Chondrocyte (in vitro differentiated cells): Measurements from ENCODE around the gene SNCB. TPM values are rescaled to one million over a fixed set of nuclear protein-coding genes. Genes with fewer than 3 reads are reported as not detected.

ENCODE experiments used
- DNase-seq: peaks from one replicate; pipeline ENCODE4 v3.0.0; 2021; ENCODE audit warnings: mixed read lengths, low spot score
- H3K27ac Mint-ChIP-seq: one replicate; pipeline ENCODE4 v1.8.0; 2021; ENCODE audit warnings: mild to moderate bottlenecking, moderate library complexity, mixed read lengths; ENCODE audit not compliant: unreplicated experiment
- H3K27me3 Mint-ChIP-seq: 2 replicates; pipeline ENCODE4 v1.8.0; 2021; ENCODE audit warnings: low read depth, mixed read lengths
- H3K36me3 Mint-ChIP-seq: 2 replicates; pipeline ENCODE4 v1.8.0; 2021; ENCODE audit warnings: low read depth, mixed read lengths
- H3K4me1 Mint-ChIP-seq: 2 replicates; pipeline ENCODE4 v1.8.0; 2021; ENCODE audit warnings: low read depth, mild to moderate bottlenecking, mixed read lengths
- H3K4me3 Mint-ChIP-seq: one replicate; pipeline ENCODE4 v1.8.0; 2021; ENCODE audit warnings: mild to moderate bottlenecking, moderate library complexity, mixed read lengths; ENCODE audit not compliant: unreplicated experiment
- H3K9me3 Mint-ChIP-seq: 2 replicates; pipeline ENCODE4 v1.8.0; 2021; ENCODE audit warnings: low read depth, mixed read lengths
- total RNA-seq: library from RNA; stranded (reverse); gene quantifications from 3 replicates; pipeline ENCODE4 v1.2.1, GENCODE V29; 2021
- TF ChIP-seq, protein P1 (sequence below): fragments of 200-600 bp; sonication (generic); IDR thresholded peaks from 2 replicates; pipeline ENCODE4 v1.5.0; 2021; ENCODE audit warnings: antibody characterized with exemption, mild to moderate bottlenecking, moderate library complexity

The SNCB gene
- total RNA-seq, 1 donor from 2014 or later = 0.45 TPM

DNA sequence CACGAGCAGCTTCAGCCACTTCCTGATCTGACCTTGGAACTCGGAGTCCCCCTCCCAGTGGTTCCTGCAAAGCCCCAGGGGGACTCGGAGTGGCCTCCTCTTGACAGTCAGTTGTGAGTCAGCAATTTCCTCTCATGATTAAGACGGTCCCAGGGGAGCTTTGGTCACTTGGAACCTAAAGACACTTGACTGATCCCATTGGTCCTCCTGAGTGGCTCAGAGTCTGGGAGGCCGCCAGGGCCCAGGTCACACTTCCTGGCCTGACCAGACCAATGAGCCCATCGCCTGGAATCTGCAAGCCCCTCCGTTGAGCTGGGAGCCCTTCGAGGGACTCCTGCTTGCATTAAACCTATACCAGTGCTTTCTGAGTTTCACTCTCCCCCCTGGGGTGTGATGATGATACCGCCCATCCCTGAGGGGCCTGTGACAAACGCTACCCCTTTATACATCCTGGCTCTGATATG, 46.1 kb upstream of the SNCB start:
- H3K9me3 Mint-ChIP-seq = no peaks in the 10 kb centered on the region
- H3K27ac Mint-ChIP-seq = no peak overlapping the region
- TF ChIP-seq, protein P1, sequence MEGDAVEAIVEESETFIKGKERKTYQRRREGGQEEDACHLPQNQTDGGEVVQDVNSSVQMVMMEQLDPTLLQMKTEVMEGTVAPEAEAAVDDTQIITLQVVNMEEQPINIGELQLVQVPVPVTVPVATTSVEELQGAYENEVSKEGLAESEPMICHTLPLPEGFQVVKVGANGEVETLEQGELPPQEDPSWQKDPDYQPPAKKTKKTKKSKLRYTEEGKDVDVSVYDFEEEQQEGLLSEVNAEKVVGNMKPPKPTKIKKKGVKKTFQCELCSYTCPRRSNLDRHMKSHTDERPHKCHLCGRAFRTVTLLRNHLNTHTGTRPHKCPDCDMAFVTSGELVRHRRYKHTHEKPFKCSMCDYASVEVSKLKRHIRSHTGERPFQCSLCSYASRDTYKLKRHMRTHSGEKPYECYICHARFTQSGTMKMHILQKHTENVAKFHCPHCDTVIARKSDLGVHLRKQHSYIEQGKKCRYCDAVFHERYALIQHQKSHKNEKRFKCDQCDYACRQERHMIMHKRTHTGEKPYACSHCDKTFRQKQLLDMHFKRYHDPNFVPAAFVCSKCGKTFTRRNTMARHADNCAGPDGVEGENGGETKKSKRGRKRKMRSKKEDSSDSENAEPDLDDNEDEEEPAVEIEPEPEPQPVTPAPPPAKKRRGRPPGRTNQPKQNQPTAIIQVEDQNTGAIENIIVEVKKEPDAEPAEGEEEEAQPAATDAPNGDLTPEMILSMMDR = no peak
- peaks cover 1% of the 10 kb centered on the region for H3K36me3 Mint-ChIP-seq
- no peak overlapping the region for H3K4me3 Mint-ChIP-seq
- peaks cover 11% of the 10 kb centered on the region for H3K4me1 Mint-ChIP-seq
- no peak for DNase-seq
- H3K27me3 Mint-ChIP-seq = peaks cover 22% of the 10 kb centered on the region

DNA sequence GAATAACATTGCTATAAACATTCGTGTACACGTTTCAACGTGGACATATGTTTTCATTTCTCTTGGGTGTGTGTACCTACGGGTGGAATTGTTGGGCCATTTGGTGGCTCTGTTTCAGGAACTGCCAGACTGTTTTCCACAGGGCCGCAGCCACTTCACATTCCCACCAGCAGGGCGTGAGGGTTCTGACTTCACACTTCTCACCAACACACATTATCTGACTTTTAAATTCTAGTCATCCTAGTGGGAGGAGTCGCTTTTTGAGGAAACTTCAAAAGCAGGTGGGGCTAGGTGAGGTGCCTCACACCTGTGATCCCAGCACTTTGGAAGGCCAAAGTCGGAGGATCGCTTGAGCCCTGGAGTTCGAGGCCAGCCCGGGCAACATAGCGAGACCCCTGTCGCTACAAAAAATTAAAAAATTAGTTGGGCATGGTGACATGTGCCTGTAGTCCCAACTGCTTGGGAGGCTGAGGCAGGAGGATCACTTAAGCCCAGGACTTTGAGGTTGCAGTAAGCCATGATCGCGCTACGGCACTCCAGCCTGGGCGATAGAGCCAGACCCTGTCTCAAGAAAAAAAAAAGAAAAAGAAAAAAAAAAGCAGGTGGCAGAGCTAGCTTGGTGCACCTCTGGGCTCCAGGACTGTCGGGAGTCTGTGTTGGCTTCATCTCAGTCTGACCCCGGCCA, 45.5 kb upstream of the SNCB start:
- H3K27ac Mint-ChIP-seq = no peak overlapping the region
- DNase-seq = no peak
- no peak overlapping the region for H3K4me3 Mint-ChIP-seq
- peaks cover 24% of the 10 kb centered on the region for H3K27me3 Mint-ChIP-seq
- TF ChIP-seq, protein P1 = peak; percentile 74
- H3K36me3 Mint-ChIP-seq = peaks cover 1% of the 10 kb centered on the region
- H3K4me1 Mint-ChIP-seq = peaks cover 11% of the 10 kb centered on the region
- no peaks in the 10 kb centered on the region for H3K9me3 Mint-ChIP-seq

- TF ChIP-seq, protein P1 = no peak
- no peak for DNase-seq
- Mint-ChIP-seq H3K4me1 (peaks cover 11% of the 10 kb centered on the region), H3K9me3 (no peaks in the 10 kb centered on the region), H3K27ac (no peak overlapping the region), H3K27me3 (peaks cover 27% of the 10 kb centered on the region), H3K36me3 (peaks cover 1% of the 10 kb centered on the region), H3K4me3 (no peak overlapping the region)
These were observed 44.5 kb upstream of the SNCB start for GRCh38 chr5:176674799-176675198.

GRCh38 chr5:176673651-176674583, 43.6 kb upstream of the SNCB start:
- H3K27ac Mint-ChIP-seq = no peak overlapping the region
- peaks cover 1% of the 10 kb centered on the region for H3K36me3 Mint-ChIP-seq
- TF ChIP-seq, protein P1 = no peak
- no peaks in the 10 kb centered on the region for H3K9me3 Mint-ChIP-seq
- no peak for DNase-seq
- no peak overlapping the region for H3K4me3 Mint-ChIP-seq
- H3K27me3 Mint-ChIP-seq = peaks cover 28% of the 10 kb centered on the region
- H3K4me1 Mint-ChIP-seq = peaks cover 11% of the 10 kb centered on the region
